ENCODE measurements around the gene SEC63. TPM values are rescaled to one million over a fixed set of nuclear protein-coding genes. Genes with fewer than 3 reads are reported as not detected.

The SEC63 gene
- total RNA-seq, 1 experiment from 2014 or later, result 51.3 TPM

GRCh38 chr6:107820338-107821261 lies 137.4 kb downstream of the SEC63 start:
- no peak overlapping the region for H3K9ac ChIP-seq (ENCODE audit: low read length)
- H3K27me3 ChIP-seq (ENCODE audit: insufficient read depth, low read length), result peaks cover 19% of the 10 kb centered on the region; the same call in 1 of the 2 replicates
- H3K36me3 ChIP-seq (ENCODE audit: control insufficient read depth in 1 of 2, insufficient read depth in 2 of 2, low read length in 2 of 2), result no peaks in the 10 kb centered on the region
- no peak overlapping the region for H3K4me2 ChIP-seq (ENCODE audit: low read length)
- H4K20me1 ChIP-seq (ENCODE audit: insufficient read depth), result no peaks in the 10 kb centered on the region
- no peaks in the 10 kb centered on the region for H3K79me2 ChIP-seq (ENCODE audit: insufficient read depth, low read length)
- ChIA-PET POLR2A (no interaction called here), CTCF (no interaction called here), RAD21 (ENCODE audit: low non-redundant PET in 1 of 2, low total read pairs in 2 of 2, uncharacterized antibody in 2 of 2, unreplicated experiment in 2 of 2) (no interaction called here)
- H3K9me3 ChIP-seq (ENCODE audit: control insufficient read depth in 1 of 2, insufficient read depth in 1 of 2, low read depth in 1 of 2, low read length in 2 of 2), result no peaks in the 10 kb centered on the region
- H3K4me1 ChIP-seq (ENCODE audit: control insufficient read depth in 1 of 2, insufficient read depth in 2 of 2, low read length in 2 of 2), result no peaks in the 10 kb centered on the region
- DNase-seq (ENCODE audit: low read depth, low spot score) (no peak), ATAC-seq (no peak)
- H3K4me3 ChIP-seq (replicated peaks in 1 of 2; ENCODE audit: low read depth in 1 of 2, low read length in 2 of 2), result no peak overlapping the region
- no peaks in the 10 kb centered on the region for H3K9me2 ChIP-seq (ENCODE audit: insufficient read depth)
- TF ChIP-seq POLR2AphosphoS5 (IDR thresholded peaks at IDR 0.05; ENCODE audit: low read depth, low read length) (no peak), YY1 (IDR thresholded peaks at IDR 0.05; ENCODE audit: extremely low read depth, insufficient replicate concordance, low read depth, low read length) (no peak), EGR1 (IDR thresholded peaks at IDR 0.05; ENCODE audit: low read depth) (no peak)
- H2AFZ ChIP-seq (ENCODE audit: low read depth, low read length, poor library complexity, severe bottlenecking), result no peak overlapping the region
- H3K27ac ChIP-seq (ENCODE audit: low read depth, low read length), result no peak overlapping the region
- intact Hi-C loops (cut with micrococcal nuclease), result no loop called here
- BruUV-seq (replicated peaks), result no TSS peak

GRCh38 chr6:107819964-107820337 lies 138.1 kb downstream of the SEC63 start:
- no TSS peak for BruUV-seq (replicated peaks)
- Histone ChIP-seq H3K79me2 (ENCODE audit: insufficient read depth, low read length) (no peaks in the 10 kb centered on the region), H3K27me3 (ENCODE audit: insufficient read depth, low read length) (peaks cover 19% of the 10 kb centered on the region; the same call in 1 of the 2 replicates), H4K20me1 (ENCODE audit: insufficient read depth) (no peaks in the 10 kb centered on the region), H3K27ac (ENCODE audit: low read depth, low read length) (no peak overlapping the region), H3K4me2 (ENCODE audit: low read length) (no peak overlapping the region), H3K9ac (ENCODE audit: low read length) (no peak overlapping the region), H2AFZ (ENCODE audit: low read depth, low read length, poor library complexity, severe bottlenecking) (no peak overlapping the region), H3K4me3 (replicated peaks in 1 of 2; ENCODE audit: low read depth in 1 of 2, low read length in 2 of 2) (no peak overlapping the region), H3K36me3 (ENCODE audit: control insufficient read depth in 1 of 2, insufficient read depth in 2 of 2, low read length in 2 of 2) (no peaks in the 10 kb centered on the region), H3K4me1 (ENCODE audit: control insufficient read depth in 1 of 2, insufficient read depth in 2 of 2, low read length in 2 of 2) (no peaks in the 10 kb centered on the region), H3K9me3 (ENCODE audit: control insufficient read depth in 1 of 2, insufficient read depth in 1 of 2, low read depth in 1 of 2, low read length in 2 of 2) (no peaks in the 10 kb centered on the region), H3K9me2 (ENCODE audit: insufficient read depth) (no peaks in the 10 kb centered on the region)
- ChIA-PET RAD21 (ENCODE audit: low non-redundant PET in 1 of 2, low total read pairs in 2 of 2, uncharacterized antibody in 2 of 2, unreplicated experiment in 2 of 2) (no interaction called here), POLR2A (no interaction called here), CTCF (no interaction called here)
- intact Hi-C loops (cut with micrococcal nuclease), result no loop called here
- no peak for DNase-seq (ENCODE audit: low read depth, low spot score)
- no peak for ATAC-seq
- TF ChIP-seq POLR2AphosphoS5 (IDR thresholded peaks at IDR 0.05; ENCODE audit: low read depth, low read length), result no peak
- no peak for TF ChIP-seq EZH2 (IDR thresholded peaks at IDR 0.05)
- TF ChIP-seq ZNF274 (IDR thresholded peaks at IDR 0.05; ENCODE audit: low read depth, low read length), result no peak
- no peak for TF ChIP-seq YY1 (IDR thresholded peaks at IDR 0.05; ENCODE audit: extremely low read depth, insufficient replicate concordance, low read depth, low read length)
- no peak for TF ChIP-seq EGR1 (IDR thresholded peaks at IDR 0.05; ENCODE audit: low read depth)
- no peak for TF ChIP-seq RAD21 (IDR thresholded peaks at IDR 0.05; ENCODE audit: low read depth)
- TF ChIP-seq SIN3A (IDR thresholded peaks at IDR 0.05; ENCODE audit: low read depth), result no peak
- TF ChIP-seq ZBTB33 (IDR thresholded peaks at IDR 0.05; ENCODE audit: extremely low read depth, insufficient replicate concordance, low read length), result no peak
- no peak for TF ChIP-seq EZH2phosphoT487 (IDR thresholded peaks at IDR 0.05; ENCODE audit: borderline replicate concordance)
- TF ChIP-seq JUND (IDR thresholded peaks at IDR 0.05), result no peak
- TF ChIP-seq POLR2A (IDR thresholded peaks at IDR 0.05; ENCODE audit: borderline replicate concordance, extremely low read depth, insufficient read depth, insufficient read length), result no peak
- no peak for TF ChIP-seq ZFX (IDR thresholded peaks at IDR 0.05)
- TF ChIP-seq CEBPB (IDR thresholded peaks at IDR 0.05; ENCODE audit: low read depth), result no peak
- no peak for TF ChIP-seq FOSL1 (IDR thresholded peaks at IDR 0.05; ENCODE audit: low read depth)
- TF ChIP-seq REST (IDR thresholded peaks at IDR 0.05; ENCODE audit: low read depth), result no peak

Measured in HCT116 (cell line).